LoVo (cell line): ENCODE measurements around the gene GJA1.
A peak's percentile ranks its signal among the peaks of the same experiment; 100 is the strongest.
"Not testable (repeated sequence)": the region's sequence is repeated elsewhere in the genome, so short reads cannot be mapped to it uniquely, and the experiment has no call there.

Experiments
- DNase-seq: peaks from one replicate; pipeline ENCODE4 v3.0.0-alpha.2; 2016; ENCODE audit warnings: low spot score

Gene GJA1

GRCh38 chr6:121436960-121437850 is 1.8 kb downstream of the GJA1 start:
- DNase-seq: peak; percentile 25

DNA sequence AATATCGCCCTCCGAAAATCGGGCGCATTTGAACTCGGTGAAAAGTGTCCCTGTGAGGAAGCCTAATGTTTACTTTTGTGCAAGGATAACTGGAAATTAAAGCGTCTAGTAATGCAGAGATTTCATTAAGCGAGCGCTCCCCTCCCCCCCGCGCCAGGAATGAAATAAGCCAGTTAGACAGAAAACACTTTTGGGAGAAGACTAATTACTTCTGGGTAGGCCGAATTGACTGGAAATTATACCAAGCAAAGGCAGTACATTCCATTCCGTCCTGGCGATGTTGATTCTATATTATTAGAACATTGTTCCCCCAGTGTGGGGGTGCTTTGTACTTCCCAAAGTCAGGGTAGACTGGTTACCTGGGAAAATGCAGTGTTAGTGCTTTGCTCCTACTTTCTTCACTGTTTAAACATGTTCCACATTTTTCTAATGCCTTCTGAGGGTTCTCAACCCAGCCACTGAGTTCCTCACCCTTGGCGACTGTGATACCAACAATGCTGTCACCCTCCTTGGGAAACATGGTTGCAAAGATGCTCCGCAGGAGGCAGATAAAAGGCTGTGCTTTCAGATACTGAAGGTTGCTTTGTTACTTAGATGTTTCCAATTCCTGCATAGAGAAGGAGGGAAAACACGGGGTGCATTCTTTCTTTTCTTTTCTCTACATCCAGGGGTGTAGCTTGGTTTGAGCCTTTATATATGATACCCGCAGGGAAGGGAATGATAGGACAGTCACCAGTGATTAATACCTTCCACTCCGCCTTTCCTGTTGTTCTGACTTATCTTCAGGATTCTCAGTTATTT is 2.6 kb downstream of the GJA1 start:
- no peak for DNase-seq

- no peak for DNase-seq
Measured at GRCh38 chr6:121438869-121439268, 3.4 kb downstream of the GJA1 start.

DNA sequence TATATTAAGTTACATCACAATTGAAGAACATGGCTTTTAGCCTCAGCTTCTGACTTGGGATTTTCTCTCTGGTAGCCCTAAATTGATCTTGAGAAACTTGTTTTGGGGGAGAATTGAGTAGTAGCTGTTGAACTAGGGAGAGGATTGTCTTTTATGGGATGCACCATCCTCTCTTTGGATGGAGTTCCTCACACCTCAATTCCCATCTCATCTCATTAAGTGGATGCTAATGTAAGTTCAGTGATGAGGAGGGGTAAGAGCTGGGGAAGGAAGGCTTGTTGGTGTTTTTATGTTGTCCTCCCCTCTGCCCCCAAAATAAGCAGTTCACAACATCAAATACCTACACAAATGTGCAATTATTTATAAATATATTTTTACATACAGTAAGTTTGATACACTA is 4.0 kb downstream of the GJA1 start:
- no peak for DNase-seq

- DNase-seq: no peak
Measured at GRCh38 chr6:121439926-121440325, 4.5 kb downstream of the GJA1 start.

GRCh38 chr6:121441477-121441876 is 6.0 kb downstream of the GJA1 start:
- DNase-seq: no peak

GRCh38 chr6:121442576-121442975 is 7.1 kb downstream of the GJA1 start:
- DNase-seq: no peak

- no peak for DNase-seq
Measured at GRCh38 chr6:121443971-121444541, 8.6 kb downstream of the GJA1 start.

GRCh38 chr6:121446705-121447104 is 11.3 kb downstream of the GJA1 start:
- DNase-seq: not testable (repeated sequence)

- not testable (repeated sequence) for DNase-seq
Measured at GRCh38 chr6:121447746-121448145, 12.3 kb downstream of the GJA1 start.

GRCh38 chr6:121448528-121448927 is 13.1 kb downstream of the GJA1 start:
- not testable (repeated sequence) for DNase-seq

DNA sequence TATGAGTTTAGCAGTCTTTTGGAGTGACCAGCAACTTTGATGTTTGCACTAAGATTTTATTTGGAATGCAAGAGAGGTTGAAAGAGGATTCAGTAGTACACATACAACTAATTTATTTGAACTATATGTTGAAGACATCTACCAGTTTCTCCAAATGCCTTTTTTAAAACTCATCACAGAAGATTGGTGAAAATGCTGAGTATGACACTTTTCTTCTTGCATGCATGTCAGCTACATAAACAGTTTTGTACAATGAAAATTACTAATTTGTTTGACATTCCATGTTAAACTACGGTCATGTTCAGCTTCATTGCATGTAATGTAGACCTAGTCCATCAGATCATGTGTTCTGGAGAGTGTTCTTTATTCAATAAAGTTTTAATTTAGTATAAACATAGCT is 13.9 kb downstream of the GJA1 start:
- DNase-seq: no peak

- no peak for DNase-seq
Measured at GRCh38 chr6:121450242-121450641, 14.8 kb downstream of the GJA1 start.

GRCh38 chr6:121451250-121451649 is 15.8 kb downstream of the GJA1 start:
- DNase-seq: no peak

DNA sequence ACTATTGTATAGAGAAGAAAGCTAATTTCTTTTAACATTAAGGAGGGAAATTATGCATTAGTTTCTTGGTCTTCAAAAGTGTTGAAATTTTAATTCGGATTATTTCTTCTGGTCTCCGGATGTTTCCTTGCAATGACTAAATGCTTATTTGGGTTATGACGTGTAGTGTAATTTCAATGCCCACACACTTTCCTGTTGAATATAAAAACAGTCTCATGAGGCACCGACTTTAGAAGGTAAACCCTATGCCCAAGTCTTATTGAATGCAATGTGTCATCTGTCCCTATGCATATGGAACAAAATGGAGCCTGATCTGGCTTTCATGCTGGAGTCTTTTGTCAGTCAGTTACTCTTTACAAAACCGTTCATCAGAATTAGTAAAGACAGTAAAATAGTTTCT is 17.7 kb downstream of the GJA1 start:
- DNase-seq: no peak

DNA sequence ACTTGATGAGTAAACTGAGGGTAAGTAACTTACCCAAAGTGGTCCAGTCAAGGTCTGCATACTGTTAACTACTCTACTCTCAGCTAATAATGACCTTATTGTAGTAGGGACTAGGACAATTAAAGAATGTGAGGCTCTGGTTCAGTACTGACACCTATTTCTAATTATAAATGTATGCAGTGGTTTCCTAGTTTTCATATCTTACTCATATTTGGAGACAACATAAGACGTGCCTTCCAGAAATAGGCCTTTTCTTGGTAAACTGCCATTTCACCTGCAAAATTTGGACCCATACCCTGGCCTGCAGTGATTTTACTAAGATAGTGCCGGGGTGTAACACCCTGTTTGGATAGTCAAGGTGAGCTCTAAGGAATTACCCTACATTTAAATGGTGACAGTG is 24.7 kb downstream of the GJA1 start:
- no peak for DNase-seq

- no peak for DNase-seq
Measured at GRCh38 chr6:121463087-121463486, 27.6 kb downstream of the GJA1 start.

- DNase-seq: no peak
Measured at GRCh38 chr6:121465101-121465500, 29.7 kb downstream of the GJA1 start.

GRCh38 chr6:121479486-121480098 is 44.1 kb downstream of the GJA1 start:
- no peak for DNase-seq

DNA sequence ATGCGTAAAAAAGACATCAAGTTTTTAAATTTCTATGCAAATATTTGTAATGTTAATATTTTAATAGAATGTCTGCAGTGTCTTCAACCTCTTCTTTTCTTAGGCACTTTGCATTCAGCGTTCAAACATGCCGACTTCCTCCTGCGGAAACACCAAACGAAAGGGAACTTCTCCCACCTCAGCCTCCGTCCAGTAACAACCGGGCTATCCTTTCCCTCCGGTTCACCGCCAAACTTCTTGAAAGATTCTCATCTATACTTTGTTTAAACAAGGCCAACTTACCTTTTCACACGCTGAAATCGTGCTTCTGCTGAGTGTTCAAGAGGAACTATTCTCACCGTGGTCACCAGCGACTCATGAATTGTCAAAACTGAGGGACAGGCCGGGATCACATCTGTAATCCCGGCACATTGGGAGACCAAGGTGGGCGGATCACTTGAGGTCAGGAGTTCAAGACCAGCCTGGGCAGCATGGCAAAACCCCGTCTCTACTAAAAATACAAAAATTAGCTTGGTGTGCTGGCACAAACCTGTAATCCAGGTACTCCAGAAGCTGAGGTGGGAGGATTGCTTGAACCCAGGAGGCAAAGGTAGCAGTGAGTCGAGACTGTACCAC is 44.8 kb downstream of the GJA1 start:
- no peak for DNase-seq

DNA sequence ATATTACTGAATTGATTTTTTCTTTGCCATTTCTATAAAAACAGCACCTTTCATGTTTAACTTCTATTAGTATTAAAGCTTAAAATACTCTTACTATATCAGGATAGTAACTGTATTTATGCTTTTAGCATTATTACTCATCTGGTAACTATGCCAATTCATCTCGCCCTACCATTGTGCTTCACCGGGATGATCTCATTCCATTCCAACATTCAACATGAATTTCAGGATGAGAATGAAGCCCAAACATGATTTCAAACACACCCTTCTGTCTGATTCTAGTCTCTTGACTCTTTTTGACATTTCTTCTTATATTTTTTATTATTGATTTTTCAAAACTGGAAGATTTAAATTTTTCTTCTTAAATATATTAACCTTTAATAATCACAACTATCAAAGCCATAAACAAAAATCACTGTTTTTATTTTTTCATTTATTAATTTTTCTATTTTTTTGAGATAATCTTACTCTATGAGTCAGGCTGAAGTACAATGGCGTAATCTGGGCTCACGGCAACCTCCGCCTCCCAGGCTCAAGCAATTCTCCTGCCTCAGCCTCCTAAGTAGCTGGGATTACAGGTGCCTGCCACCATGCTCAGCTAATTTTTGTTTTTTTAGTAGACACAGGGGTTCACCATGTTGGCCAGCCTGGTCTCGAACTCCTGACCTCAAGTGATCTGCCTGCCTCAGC is 46.7 kb downstream of the GJA1 start:
- no peak for DNase-seq
